ENCODE data around the gene ARHGAP10. TPM values are rescaled to one million over a fixed set of nuclear protein-coding genes. Genes with fewer than 3 reads are reported as not detected.
A peak's percentile ranks its signal among the peaks of the same experiment; 100 is the strongest.

ARHGAP10 gene
- total RNA-seq, 1 experiment from 2014 or later: 25.0 TPM

GRCh38 chr4:147913137-147913536, 181.2 kb downstream of the ARHGAP10 start:
- Histone ChIP-seq H3K27ac (no peak overlapping the region), H3K36me3 (peaks cover 5% of the 10 kb centered on the region; the same call in 1 of the 2 replicates), H3K4me3 (no peak overlapping the region), H3K4me1 (no peaks in the 10 kb centered on the region), H3K27me3 (no peaks in the 10 kb centered on the region), H3K9me3 (replicated peaks) (no peaks in the 10 kb centered on the region)
- DNase-seq: no peak

- no peaks in the 10 kb centered on the region for H3K4me1 ChIP-seq
- H3K36me3 ChIP-seq: peaks cover 5% of the 10 kb centered on the region; the same call in 1 of the 2 replicates
- H3K9me3 ChIP-seq (replicated peaks): no peaks in the 10 kb centered on the region
- DNase-seq: no peak
- no peak overlapping the region for H3K4me3 ChIP-seq
- no peaks in the 10 kb centered on the region for H3K27me3 ChIP-seq
- no peak overlapping the region for H3K27ac ChIP-seq
Measured at GRCh38 chr4:147916351-147916750, 184.5 kb downstream of the ARHGAP10 start.

- H3K36me3 ChIP-seq: no peaks in the 10 kb centered on the region; the same call in 1 of the 2 replicates
- no peak for DNase-seq
- no peaks in the 10 kb centered on the region for H3K4me1 ChIP-seq
- no peak overlapping the region for H3K4me3 ChIP-seq
- H3K27ac ChIP-seq: no peak overlapping the region
- H3K9me3 ChIP-seq (replicated peaks): no peaks in the 10 kb centered on the region
- no peaks in the 10 kb centered on the region for H3K27me3 ChIP-seq
Measured at GRCh38 chr4:147923381-147923780, 191.5 kb downstream of the ARHGAP10 start.

GRCh38 chr4:147923854-147924253, 192.0 kb downstream of the ARHGAP10 start:
- DNase-seq: no peak
- H3K4me1 ChIP-seq: no peaks in the 10 kb centered on the region
- H3K27ac ChIP-seq: no peak overlapping the region
- no peaks in the 10 kb centered on the region for H3K9me3 ChIP-seq (replicated peaks)
- no peaks in the 10 kb centered on the region; the same call in 1 of the 2 replicates for H3K36me3 ChIP-seq
- H3K4me3 ChIP-seq: no peak overlapping the region
- H3K27me3 ChIP-seq: no peaks in the 10 kb centered on the region

- H3K9me3 ChIP-seq (replicated peaks): no peaks in the 10 kb centered on the region
- no peak overlapping the region for H3K27ac ChIP-seq
- H3K4me1 ChIP-seq: no peaks in the 10 kb centered on the region
- H3K4me3 ChIP-seq: no peak overlapping the region
- no peaks in the 10 kb centered on the region; the same call in 1 of the 2 replicates for H3K36me3 ChIP-seq
- DNase-seq: peak; percentile 22 to 57
- no peaks in the 10 kb centered on the region for H3K27me3 ChIP-seq
Measured at GRCh38 chr4:147924604-147925412, 192.9 kb downstream of the ARHGAP10 start.

GRCh38 chr4:147927377-147928137, 195.7 kb downstream of the ARHGAP10 start:
- Histone ChIP-seq H3K4me3 (no peak overlapping the region), H3K9me3 (replicated peaks) (no peaks in the 10 kb centered on the region), H3K36me3 (no peaks in the 10 kb centered on the region; the same call in 1 of the 2 replicates), H3K4me1 (no peaks in the 10 kb centered on the region), H3K27me3 (no peaks in the 10 kb centered on the region), H3K27ac (no peak overlapping the region)
- DNase-seq: no peak

GRCh38 chr4:147928400-147928799, 196.5 kb downstream of the ARHGAP10 start:
- DNase-seq: no peak
- Histone ChIP-seq H3K27me3 (no peaks in the 10 kb centered on the region), H3K36me3 (no peaks in the 10 kb centered on the region; the same call in 1 of the 2 replicates), H3K9me3 (replicated peaks) (no peaks in the 10 kb centered on the region), H3K27ac (no peak overlapping the region), H3K4me3 (no peak overlapping the region), H3K4me1 (no peaks in the 10 kb centered on the region)

GRCh38 chr4:147929746-147930145, 197.9 kb downstream of the ARHGAP10 start:
- H3K27me3 ChIP-seq: no peaks in the 10 kb centered on the region

GRCh38 chr4:147933316-147933715, 201.4 kb downstream of the ARHGAP10 start:
- no peaks in the 10 kb centered on the region for H3K27me3 ChIP-seq
- no peak for DNase-seq
- H3K9me3 ChIP-seq (replicated peaks): no peaks in the 10 kb centered on the region

More at GRCh38 chr4:147929746-147930145, 197.9 kb downstream of the ARHGAP10 start:
- Histone ChIP-seq H3K9me3 (replicated peaks) (no peaks in the 10 kb centered on the region), H3K4me1 (no peaks in the 10 kb centered on the region), H3K36me3 (no peaks in the 10 kb centered on the region; the same call in 1 of the 2 replicates), H3K27ac (no peak overlapping the region), H3K4me3 (no peak overlapping the region)
- DNase-seq: no peak

GRCh38 chr4:147933779-147934178, 201.9 kb downstream of the ARHGAP10 start:
- Histone ChIP-seq H3K27ac (no peak overlapping the region), H3K4me3 (no peak overlapping the region), H3K4me1 (no peaks in the 10 kb centered on the region), H3K27me3 (no peaks in the 10 kb centered on the region), H3K36me3 (no peaks in the 10 kb centered on the region; the same call in 1 of the 2 replicates), H3K9me3 (replicated peaks) (no peaks in the 10 kb centered on the region)
- no peak for DNase-seq

More at GRCh38 chr4:147933316-147933715, 201.4 kb downstream of the ARHGAP10 start:
- Histone ChIP-seq H3K27ac (no peak overlapping the region), H3K4me1 (no peaks in the 10 kb centered on the region), H3K36me3 (no peaks in the 10 kb centered on the region; the same call in 1 of the 2 replicates), H3K4me3 (no peak overlapping the region)

- DNase-seq: no peak
- Histone ChIP-seq H3K4me3 (no peak overlapping the region), H3K27me3 (no peaks in the 10 kb centered on the region), H3K9me3 (replicated peaks) (no peaks in the 10 kb centered on the region), H3K4me1 (no peaks in the 10 kb centered on the region), H3K27ac (no peak overlapping the region), H3K36me3 (peaks cover 2% of the 10 kb centered on the region; the same call in 1 of the 2 replicates)
Measured at GRCh38 chr4:147938496-147938895, 206.6 kb downstream of the ARHGAP10 start.

- Histone ChIP-seq H3K9me3 (replicated peaks) (no peaks in the 10 kb centered on the region), H3K36me3 (peaks cover 2% of the 10 kb centered on the region; the same call in 1 of the 2 replicates), H3K27me3 (no peaks in the 10 kb centered on the region), H3K4me3 (no peak overlapping the region), H3K4me1 (no peaks in the 10 kb centered on the region), H3K27ac (no peak overlapping the region)
- DNase-seq: no peak
Measured at GRCh38 chr4:147940171-147940570, 208.3 kb downstream of the ARHGAP10 start.

GRCh38 chr4:147941373-147941772, 209.5 kb downstream of the ARHGAP10 start:
- H3K4me3 ChIP-seq: no peak overlapping the region
- no peak overlapping the region for H3K27ac ChIP-seq
- H3K4me1 ChIP-seq: no peaks in the 10 kb centered on the region
- peaks cover 4% of the 10 kb centered on the region for H3K36me3 ChIP-seq
- no peaks in the 10 kb centered on the region for H3K27me3 ChIP-seq
- no peak for DNase-seq
- no peaks in the 10 kb centered on the region for H3K9me3 ChIP-seq (replicated peaks)

- DNase-seq: peak in 1 of 2 experiments; percentile 5
- H3K36me3 ChIP-seq: peaks cover 10% of the 10 kb centered on the region
- H3K4me3 ChIP-seq: no peak overlapping the region
- no peak overlapping the region for H3K27ac ChIP-seq
- H3K9me3 ChIP-seq (replicated peaks): no peaks in the 10 kb centered on the region
- H3K27me3 ChIP-seq: no peaks in the 10 kb centered on the region
- no peaks in the 10 kb centered on the region for H3K4me1 ChIP-seq
Measured at GRCh38 chr4:147942729-147943128, 210.8 kb downstream of the ARHGAP10 start.

GRCh38 chr4:147943159-147943638, 211.3 kb downstream of the ARHGAP10 start:
- no peaks in the 10 kb centered on the region for H3K4me1 ChIP-seq
- H3K27ac ChIP-seq: no peak overlapping the region
- H3K9me3 ChIP-seq (replicated peaks): no peaks in the 10 kb centered on the region
- peaks cover 11% of the 10 kb centered on the region for H3K36me3 ChIP-seq
- no peak for DNase-seq
- H3K27me3 ChIP-seq: no peaks in the 10 kb centered on the region
- no peak overlapping the region for H3K4me3 ChIP-seq
